ENCODE measurements around the gene HAPSTR1. TPM values are rescaled to one million over a fixed set of nuclear protein-coding genes. Genes with fewer than 3 reads are reported as not detected.

Gene HAPSTR1
- total and polyA plus RNA-seq, 7 donors: 12.6 to 47.6 (median 43.8) TPM

DNA sequence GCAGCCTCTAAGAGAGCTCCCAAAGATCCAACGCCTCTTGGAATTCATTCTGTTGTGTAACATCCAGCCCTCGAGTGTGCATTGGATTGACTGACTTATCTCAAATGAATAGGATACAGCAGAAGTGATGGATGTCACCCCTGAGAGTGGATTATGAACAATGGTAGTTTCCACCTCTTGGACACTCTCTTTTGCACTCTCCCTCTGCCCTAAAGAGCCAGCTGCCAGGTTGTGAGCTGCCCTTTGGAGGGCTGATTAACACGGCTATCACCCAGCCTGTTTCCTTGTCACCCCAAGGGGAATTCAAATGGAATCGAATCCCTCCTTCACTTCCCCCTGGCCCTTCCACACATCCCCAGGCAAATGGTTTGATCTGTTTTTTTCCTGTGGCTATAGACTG, 21.2 kb upstream of the HAPSTR1 start:
- H3K36me3 ChIP-seq: no peaks in the 10 kb centered on the region
- intact Hi-C loops (cut with DNase I): no loop called here
- H3K4me3 ChIP-seq: no peak overlapping the region
- H3K4me1 ChIP-seq: no peaks in the 10 kb centered on the region
- no peaks in the 10 kb centered on the region for H3K27me3 ChIP-seq
- 81 to 83% methylated on average over 4 of the region's 4 CpGs for WGBS, 2 donors
- H3K27ac ChIP-seq: no peak overlapping the region
- no peak for DNase-seq
- no peaks in the 10 kb centered on the region for H3K9me3 ChIP-seq
- TF ChIP-seq POLR2AphosphoS5 (IDR thresholded peaks at IDR 0.05): no peak
- TF ChIP-seq EP300 (IDR thresholded peaks at IDR 0.05): no peak
- TF ChIP-seq POLR2A (IDR thresholded peaks at IDR 0.05): no peak
- TF ChIP-seq, protein P1, sequence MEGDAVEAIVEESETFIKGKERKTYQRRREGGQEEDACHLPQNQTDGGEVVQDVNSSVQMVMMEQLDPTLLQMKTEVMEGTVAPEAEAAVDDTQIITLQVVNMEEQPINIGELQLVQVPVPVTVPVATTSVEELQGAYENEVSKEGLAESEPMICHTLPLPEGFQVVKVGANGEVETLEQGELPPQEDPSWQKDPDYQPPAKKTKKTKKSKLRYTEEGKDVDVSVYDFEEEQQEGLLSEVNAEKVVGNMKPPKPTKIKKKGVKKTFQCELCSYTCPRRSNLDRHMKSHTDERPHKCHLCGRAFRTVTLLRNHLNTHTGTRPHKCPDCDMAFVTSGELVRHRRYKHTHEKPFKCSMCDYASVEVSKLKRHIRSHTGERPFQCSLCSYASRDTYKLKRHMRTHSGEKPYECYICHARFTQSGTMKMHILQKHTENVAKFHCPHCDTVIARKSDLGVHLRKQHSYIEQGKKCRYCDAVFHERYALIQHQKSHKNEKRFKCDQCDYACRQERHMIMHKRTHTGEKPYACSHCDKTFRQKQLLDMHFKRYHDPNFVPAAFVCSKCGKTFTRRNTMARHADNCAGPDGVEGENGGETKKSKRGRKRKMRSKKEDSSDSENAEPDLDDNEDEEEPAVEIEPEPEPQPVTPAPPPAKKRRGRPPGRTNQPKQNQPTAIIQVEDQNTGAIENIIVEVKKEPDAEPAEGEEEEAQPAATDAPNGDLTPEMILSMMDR (IDR thresholded peaks at IDR 0.05): no peak

DNA sequence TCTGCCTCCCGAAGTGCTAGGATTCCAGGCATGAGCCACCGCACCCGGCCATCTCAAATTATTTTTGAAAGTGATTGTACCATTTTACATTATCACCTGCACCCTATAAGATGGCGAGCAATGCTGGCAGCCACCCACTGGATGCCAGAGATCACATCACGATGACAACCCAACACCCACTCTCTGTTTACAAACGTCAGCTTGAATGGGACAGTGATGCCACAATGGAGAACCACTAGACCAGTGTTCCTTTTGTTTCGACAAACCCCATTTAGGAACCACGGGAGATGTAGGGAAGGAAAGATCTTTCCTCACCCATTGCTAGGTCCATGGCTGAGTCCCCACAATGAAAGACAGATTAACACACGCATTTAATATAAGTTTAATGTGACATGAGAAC, 20.1 kb upstream of the HAPSTR1 start:
- Histone ChIP-seq H3K36me3 (no peaks in the 10 kb centered on the region), H3K27ac (no peak overlapping the region), H3K4me1 (no peaks in the 10 kb centered on the region), H3K9me3 (no peaks in the 10 kb centered on the region), H3K4me3 (no peak overlapping the region), H3K27me3 (no peaks in the 10 kb centered on the region)
- no peak for DNase-seq
- intact Hi-C loops (cut with DNase I): no loop called here
- WGBS, 2 donors: 87 to 93% methylated on average over 9 of the region's 9 CpGs
- TF ChIP-seq, protein P1 (IDR thresholded peaks at IDR 0.05): no peak
- TF ChIP-seq EP300 (IDR thresholded peaks at IDR 0.05): no peak

DNA sequence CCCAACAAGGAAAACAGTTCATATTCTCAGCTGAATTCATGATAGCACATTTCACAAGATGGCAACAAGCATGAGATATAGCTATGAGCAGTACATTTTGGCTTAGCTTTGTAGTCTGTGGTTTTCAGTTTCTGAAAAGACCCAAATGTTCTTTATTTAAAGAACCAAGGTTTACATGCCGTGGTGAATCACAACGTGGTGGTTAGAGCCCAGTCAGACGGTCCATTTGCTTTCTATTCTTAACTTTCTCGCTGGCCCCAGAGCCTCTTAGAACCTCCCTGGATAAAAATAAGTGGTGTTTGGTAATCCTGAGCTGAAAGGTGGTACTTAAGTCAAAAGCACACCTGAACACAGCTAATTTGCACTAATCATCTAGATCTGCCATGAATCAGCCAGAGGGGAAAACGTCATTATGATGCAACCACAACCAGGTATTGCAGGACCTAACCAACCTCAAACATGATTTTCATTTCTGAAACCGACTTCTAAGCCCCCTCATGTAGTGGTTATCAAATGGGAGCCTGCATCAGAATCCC, 18.6 kb upstream of the HAPSTR1 start:
- Histone ChIP-seq H3K36me3 (no peaks in the 10 kb centered on the region), H3K27me3 (no peaks in the 10 kb centered on the region), H3K4me1 (no peaks in the 10 kb centered on the region), H3K27ac (no peak overlapping the region), H3K4me3 (no peak overlapping the region), H3K9me3 (no peaks in the 10 kb centered on the region)
- TF ChIP-seq POLR2AphosphoS5 (IDR thresholded peaks at IDR 0.05): no peak
- TF ChIP-seq EP300 (IDR thresholded peaks at IDR 0.05): no peak
- no peak for TF ChIP-seq POLR2A (IDR thresholded peaks at IDR 0.05)
- TF ChIP-seq, protein P1 (IDR thresholded peaks at IDR 0.05): no peak
- DNase-seq: no peak
- intact Hi-C loops (cut with DNase I): no loop called here
- WGBS, 2 donors: 57 to 77% methylated on average over 6 of the region's 6 CpGs

DNA sequence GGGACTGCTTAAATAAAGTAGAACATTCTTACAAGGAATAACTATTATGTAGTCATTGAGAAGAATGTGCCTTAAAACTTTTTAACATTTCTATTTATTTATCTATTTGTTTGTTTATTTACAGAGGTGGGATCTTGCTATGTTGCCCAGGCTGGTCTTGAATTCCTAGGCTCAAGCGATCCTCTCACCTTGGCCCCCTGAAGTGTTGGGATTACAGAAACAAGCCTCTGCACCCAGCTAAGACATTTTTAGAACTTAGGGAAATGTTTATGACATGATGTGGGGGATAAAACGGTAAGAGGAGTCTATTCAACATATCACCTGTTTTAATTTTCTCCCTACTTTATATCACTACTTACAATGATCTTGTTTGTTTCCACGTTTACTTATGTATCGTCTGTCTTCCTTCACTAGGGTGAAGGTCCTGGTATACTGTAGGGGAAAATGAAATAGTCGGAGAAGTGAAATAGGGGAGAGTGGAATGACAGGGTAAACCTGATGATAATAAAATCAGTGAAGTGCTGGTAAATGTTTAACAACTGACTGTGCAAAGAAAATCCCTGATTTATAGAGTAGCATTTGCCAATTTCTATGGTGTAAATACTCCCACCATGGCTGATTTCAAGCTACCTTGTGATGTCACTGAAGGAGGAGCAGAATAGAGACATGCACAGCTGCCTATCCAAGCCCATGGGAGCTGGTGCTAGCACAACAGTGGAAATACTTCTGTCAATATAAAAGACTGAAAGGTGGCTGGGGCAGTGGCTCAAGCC, 16.0 kb upstream of the HAPSTR1 start:
- Histone ChIP-seq H3K36me3 (no peaks in the 10 kb centered on the region), H3K4me3 (no peak overlapping the region), H3K27me3 (no peaks in the 10 kb centered on the region), H3K9me3 (no peaks in the 10 kb centered on the region), H3K4me1 (no peaks in the 10 kb centered on the region), H3K27ac (no peak overlapping the region)
- WGBS, 2 donors: 35 to 74% methylated on average over 5 of the region's 5 CpGs
- TF ChIP-seq EP300 (IDR thresholded peaks at IDR 0.05) (no peak), POLR2AphosphoS5 (IDR thresholded peaks at IDR 0.05) (no peak), POLR2A (IDR thresholded peaks at IDR 0.05) (no peak)
- TF ChIP-seq, protein P1 (IDR thresholded peaks at IDR 0.05): no peak
- intact Hi-C loops (cut with DNase I): no loop called here
- DNase-seq: no peak
